Head of caudate nucleus (tissue), 42 donors: Measurements from ENCODE around the gene E2F1.

Experiments
- DNase-seq, 42 donors: peaks; one replicate each; pipeline versions ENCODE4 v3.0.0 to v3.0.0-alpha.2; 2020 to 2021; ENCODE audit warnings: mixed read lengths in 7 of 42
- intact Hi-C: fragments of 100-400 bp; cut with DNase I; formaldehyde crosslinking; loops from one replicate; pipeline ENCODE4 v1.15.0; 2022

Gene E2F1

DNA sequence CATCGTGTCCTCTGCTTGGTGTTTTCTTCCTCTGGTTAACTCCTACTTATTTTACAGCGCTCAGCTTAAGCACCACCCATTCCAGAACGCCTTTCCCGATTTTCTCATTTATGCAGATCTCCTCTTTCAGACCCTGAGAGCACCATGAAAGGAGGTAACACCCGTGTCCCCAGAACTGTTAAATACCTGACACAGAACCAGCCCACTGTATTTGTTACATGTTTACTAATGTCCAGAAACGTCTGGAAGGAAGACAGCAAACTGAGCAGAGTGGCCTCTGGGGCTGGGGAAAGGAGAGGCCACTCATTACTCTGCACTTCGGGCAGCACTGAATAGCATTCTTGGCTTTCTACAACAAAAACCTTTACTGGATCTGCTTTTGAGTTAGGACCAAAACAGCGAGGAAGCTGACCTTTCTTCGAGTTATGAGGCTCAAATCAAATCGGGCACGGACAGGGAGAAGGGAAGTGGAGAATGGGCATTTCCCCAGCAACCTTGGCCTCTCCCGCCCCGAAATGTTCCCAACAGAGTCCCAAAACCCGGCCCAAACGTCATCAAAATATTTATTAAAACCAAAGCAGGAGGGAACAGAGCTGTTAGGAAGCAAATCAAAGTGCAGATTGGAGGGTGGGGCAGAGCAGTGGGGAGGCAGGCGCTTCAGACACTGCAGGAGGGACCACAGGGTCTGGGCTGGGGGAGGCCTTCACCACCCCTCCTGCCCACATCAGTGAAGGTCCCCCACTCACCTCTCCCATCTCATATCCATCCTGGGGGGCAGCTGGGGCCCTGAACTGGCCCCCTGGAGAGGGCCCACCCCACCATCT, 10.8 kb downstream of the E2F1 start:
- DNase-seq, result no peak
- intact Hi-C loops, result no loop called here

DNA sequence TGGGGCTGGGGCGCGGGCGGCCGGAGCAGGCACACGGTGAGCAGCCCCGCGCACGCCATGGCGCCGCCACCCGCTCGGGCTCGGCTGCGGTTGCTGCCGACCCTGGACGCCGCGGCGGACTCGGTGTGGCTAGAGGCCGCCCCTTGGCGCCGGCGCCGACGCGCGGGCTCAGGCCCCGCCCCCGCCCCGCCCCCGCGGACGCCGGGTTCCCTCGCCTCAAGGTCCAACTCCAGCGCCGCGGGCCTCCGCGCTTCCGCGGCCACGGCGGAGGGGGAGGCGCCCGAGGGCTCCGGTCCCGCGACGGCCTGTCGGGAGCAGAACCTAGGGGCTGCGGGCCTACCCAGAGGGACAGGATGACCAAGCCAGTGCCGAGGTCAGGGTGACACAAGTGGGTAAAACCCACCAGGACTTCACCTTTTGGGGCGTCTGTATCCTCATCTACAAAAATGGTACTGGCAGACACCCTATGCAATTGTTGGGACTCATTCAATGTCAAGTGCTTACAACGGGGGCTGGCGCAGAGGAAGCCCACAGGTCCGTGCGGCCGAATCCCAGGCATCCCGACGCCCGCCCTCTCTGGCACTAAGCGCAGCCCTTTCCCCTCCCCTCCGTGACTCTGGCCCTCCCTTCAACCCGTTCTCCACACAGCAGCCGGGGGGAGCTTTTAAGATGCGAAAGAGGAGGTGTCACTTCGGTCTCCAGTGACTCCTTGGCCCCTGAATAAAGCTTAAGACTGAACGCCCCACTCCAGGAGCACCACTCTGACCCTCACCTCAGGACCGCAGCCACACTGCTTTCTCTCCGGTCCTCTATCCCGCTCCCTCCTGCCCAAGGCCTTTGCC, 11.7 kb downstream of the E2F1 start, which contains the start of gene NECAB3:
TSS of gene NECAB3 (minus strand) at position 135 of the 842 bp plus-strand sequence. CDS start at position 59, 76 bp downstream.
- intact Hi-C loops, result no loop called here
- DNase-seq, result peak in 41 of 42 donors; percentile 67 to 92 (median 82)

DNA sequence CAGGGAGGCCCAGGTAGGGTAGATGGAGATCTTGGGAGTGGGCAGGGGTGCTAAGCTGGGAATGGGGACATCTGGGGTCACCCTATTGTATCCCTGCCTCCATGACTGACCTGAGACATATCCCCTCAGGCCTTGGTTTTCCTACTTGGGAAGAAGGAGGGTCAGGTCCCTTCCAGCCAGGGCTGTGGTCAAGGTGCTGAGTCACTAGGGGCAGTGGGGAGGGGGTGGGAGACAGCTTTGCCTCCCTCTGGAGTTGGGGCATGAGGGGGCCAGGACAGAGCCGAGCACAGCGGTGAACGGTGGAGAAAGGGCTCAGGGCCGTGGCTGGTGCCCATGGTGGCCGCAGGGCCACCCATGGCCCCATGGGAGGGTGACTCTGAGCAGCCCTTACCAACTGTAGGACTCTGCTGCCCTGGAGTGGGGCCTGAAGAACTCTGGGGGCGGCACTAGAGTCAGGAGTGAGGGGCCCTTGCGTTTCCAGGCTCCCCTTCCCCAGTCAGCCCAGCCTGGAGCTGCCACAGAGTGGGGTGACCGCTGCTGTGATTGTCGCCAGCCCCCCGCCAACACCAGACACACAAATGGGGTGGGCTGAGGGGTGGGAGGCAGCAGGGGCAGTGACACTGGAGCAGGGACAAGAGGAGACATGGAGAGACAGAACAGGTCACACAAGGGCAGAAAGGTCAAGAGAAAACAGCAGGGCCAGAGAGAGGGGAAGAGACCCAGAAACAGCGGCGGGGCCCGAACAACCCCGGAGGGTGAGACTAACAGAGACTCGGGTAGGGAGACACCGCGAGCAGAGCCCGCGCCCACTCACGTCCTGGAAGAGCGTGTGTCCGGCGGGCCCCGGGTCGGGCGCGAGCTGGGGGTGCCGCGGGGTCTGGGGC, 12.5 kb downstream of the E2F1 start:
- DNase-seq, result no peak
- intact Hi-C loops, result no loop called here

DNA sequence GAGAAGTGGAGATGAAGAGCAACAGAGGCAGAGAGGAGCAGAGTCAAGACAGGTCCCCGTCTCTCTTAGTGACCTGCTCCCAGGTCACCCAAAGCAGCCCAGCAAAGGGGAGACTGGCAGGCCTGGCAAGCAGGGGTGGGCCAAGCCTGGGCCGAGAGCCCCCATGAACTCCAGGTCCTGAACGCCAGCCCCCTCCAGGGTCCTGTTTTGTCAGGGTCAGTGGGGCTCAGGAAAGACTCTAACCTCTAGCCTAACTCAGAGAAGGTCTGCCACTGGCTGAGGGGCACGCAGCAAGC, 13.1 kb downstream of the E2F1 start:
- no peak for DNase-seq
- intact Hi-C loops, result no loop called here

DNA sequence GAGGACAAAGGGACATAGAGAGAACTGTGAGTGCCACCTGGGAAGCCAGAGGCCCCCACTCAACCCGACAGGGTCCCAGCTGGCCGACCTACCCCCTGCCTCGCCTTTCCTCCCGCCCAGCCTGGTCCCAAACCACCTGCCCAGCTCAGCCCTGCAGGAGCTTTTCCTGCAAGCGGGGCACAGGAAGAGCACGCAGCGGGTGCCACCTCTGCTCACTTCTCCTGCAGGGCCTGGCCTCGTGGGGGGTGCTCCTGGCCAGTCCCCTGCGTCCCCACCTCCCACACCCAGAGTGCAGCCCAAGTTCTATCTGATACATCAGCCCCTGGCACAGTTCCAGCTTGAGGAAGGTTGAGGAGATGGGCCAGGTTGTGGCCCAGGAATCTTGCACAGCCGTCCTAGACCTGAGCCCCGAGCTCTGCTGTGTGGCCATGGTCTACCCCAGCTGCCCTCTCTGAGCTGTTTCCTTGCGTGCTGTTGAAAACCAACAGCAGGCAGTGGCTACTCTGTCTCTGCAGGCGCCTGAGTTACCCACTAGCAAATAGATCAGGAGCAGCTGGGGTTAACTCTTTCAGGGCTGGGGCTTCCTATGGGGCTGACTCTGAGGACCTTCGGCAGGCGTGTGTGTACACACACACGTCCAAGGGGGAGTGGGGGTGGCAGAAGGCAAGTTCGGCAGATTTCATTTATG, 13.6 kb downstream of the E2F1 start:
- no peak for DNase-seq
- intact Hi-C loops, result no loop called here

DNA sequence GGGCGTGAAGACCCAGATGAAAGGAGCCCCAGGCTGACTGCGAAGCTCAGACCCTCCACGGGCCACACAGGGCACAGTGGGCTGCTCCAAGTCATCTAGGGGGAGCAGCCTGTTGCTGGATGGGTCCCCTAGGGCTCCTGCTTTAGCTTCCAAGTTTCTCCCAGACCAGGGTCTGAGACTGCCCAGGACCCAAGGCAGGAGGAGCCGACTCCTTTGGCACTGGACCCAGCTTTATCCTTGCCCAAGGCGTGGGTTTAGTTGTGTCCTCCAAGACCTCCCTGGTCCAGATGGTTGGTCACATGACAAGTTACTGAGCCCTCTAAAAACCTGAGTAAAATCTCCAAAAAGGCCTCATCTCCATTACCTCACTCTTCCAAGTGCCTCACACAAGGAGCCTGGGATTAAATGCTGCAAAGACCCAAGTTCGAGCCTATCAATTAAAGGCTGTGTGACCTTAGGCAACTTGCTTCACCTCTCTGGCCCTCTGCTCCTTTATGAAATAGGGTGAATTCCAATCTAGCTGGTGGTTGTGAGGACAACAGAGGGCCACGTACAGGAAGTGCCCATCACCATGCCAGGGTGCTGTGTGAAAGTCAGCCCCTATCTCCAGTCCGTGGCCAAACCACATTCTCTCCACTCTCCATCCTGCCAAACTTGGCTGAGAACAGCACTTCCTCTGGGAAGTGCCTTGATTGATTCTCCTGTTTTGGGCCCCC, 14.5 kb downstream of the E2F1 start:
- intact Hi-C loops, result no loop called here
- no peak for DNase-seq

GRCh38 chr20:33670715-33671499, 15.3 kb downstream of the E2F1 start:
- DNase-seq, result no peak
- intact Hi-C loops, result no loop called here

GRCh38 chr20:33669873-33670640, 16.1 kb downstream of the E2F1 start:
- no peak for DNase-seq
- intact Hi-C loops, result loop anchor here (5.0 to 10.0 kb wide), 2 partner anchors 65 to 213 kb away; partner anchors contain the start of gene ZNF341

DNA sequence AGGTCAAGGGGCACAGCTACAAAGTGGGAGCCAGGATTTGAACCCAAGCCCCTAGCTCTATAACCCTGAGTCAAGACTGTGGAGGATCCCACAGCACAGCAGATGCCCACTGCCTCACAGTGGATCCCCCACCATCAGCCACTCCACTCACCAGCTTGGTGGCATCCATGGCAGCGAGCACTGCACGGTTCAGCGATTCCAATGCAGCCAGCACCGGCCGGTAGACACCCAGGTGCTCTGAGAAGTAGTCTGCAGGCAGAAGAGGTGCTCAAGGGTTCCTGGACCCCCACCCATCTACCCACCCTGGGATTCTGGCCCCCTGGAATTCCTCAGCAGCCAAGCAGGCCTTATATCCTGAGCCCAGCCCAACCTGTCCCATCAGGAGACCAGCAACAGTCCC, 17.0 kb downstream of the E2F1 start:
- intact Hi-C loops, result loop anchor here (5.0 to 10.0 kb wide), 2 partner anchors 66 to 212 kb away; partner anchors contain the start of gene ZNF341
- DNase-seq, result no peak

- intact Hi-C loops, result loop anchor here (5.0 to 10.0 kb wide), 2 partner anchors 66 to 211 kb away; partner anchors contain the start of gene ZNF341
- no peak for DNase-seq
These were observed 17.6 kb downstream of the E2F1 start for GRCh38 chr20:33668466-33669155.

DNA sequence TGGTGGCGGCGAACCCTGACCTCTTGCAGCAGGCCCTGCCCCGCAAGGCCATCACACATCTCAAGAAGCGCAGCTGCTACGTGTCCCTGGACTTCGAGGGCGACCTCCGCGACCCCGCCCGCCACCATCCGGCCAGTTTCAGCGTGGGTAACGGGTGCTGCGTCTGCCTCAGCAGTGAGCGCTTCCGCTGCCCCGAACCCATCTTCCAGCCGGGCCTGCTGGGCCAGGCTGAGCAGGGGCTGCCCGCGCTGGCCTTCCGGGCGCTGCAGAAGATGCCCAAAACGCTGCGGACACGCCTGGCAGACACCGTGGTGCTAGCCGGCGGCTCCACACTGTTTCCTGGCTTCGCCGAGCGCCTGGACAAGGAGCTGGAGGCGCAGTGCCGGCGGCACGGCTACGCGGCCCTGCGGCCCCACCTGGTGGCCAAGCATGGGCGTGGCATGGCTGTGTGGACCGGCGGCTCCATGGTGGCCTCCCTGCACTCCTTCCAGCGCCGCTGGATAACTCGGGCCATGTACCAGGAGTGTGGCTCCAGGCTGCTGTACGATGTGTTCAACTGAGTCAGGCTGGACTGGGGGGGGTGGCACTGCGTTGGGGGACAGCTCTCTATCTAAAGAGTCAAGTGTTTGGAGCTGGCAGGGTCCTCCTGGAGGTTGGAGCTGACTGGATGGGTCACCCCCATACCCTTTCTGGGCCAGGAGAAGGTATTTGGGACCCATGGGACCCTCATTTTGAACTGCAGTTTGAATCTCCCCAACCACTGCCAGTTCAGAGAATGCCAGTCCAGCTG, 18.3 kb downstream of the E2F1 start:
- intact Hi-C loops, result loop anchor here (5.0 to 10.0 kb wide), 2 partner anchors 67 to 211 kb away; partner anchors contain the start of gene ZNF341

DNA sequence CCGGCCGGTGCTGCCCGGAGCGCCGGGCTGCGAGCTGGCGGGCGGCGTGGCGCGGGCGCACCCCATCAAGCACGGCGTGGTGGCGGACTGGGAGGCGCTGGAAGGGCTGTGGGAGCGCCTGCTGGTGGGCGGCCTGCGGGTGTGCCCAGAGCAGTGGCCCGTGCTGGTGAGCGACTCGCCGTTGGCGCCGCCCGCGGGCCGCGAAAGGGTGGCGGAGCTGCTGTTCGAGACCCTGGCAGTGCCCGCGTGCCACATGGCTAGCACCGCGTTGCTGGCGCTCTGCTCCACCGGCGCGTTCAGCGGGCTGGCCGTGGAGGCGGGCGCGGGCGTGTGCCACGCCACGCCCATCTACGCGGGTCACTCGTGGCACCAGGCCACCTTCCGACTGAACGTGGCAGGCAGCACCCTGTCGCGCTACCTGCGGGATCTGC, 18.9 kb downstream of the E2F1 start:
- intact Hi-C loops, result loop anchor here (5.0 to 10.0 kb wide), 2 partner anchors 68 to 210 kb away; partner anchors contain the start of gene ZNF341
- peak in 31 of 42 donors; percentile 21 to 71 (median 46) for DNase-seq

More for the DNA sequence above, 18.3 kb downstream of the E2F1 start:
- peak; percentile 56 to 91 (median 81) for DNase-seq

GRCh38 chr20:33666293-33667244, 19.6 kb downstream of the E2F1 start, which contains the start of gene ACTL10:
ACTL10 (plus strand) TSS chr20:33666943; CDS start chr20:33667498, 555 bp downstream.
- intact Hi-C loops, result loop anchor here (5.0 to 10.0 kb wide), 2 partner anchors 68 to 209 kb away; partner anchors contain the start of gene ZNF341
- peak; percentile 87 to 98 (median 94) for DNase-seq
